T-cell (primary cell): ENCODE results near the gene VAV2. TPM values are rescaled to one million over a fixed set of nuclear protein-coding genes. Genes with fewer than 3 reads are reported as not detected.

Experiments used
- ATAC-seq, 4 experiments: fragments of 200-7000 bp in 3 of 4; fragments of 150-1000 bp in 1 of 4; cut with Tn5 transposase; replicated peaks in 1 of 4; 1 replicate in 3 of 4; 2 replicates in 1 of 4; pipeline ENCODE4 v1.10.0; 2021; ENCODE audit warnings: moderate library complexity in 3 of 4, mild to moderate bottlenecking in 2 of 4, moderate number of reproducible peaks in 1 of 4
- CTCF ChIA-PET, 2 donors: fragments of 300-600 bp; sonication (Branson Sonifier 250); formaldehyde crosslinking; loops; one replicate each; lab custom pipeline; 2022; ENCODE audit warnings: antibody characterized with exemption in 2 of 2; lab: Charles Lee
- POLR2A ChIA-PET, 2 donors: fragments of 300-600 bp; sonication (Branson Sonifier 250); formaldehyde crosslinking; loops; one replicate each; lab custom pipeline; 2022; ENCODE audit warnings: antibody characterized with exemption in 2 of 2; lab: Charles Lee
- DNase-seq, 35 experiments: peaks; one replicate each; pipeline versions ENCODE4 v3.0.0 to v3.0.0-alpha.2; 2013 to 2023
- H3K27ac ChIP-seq: one replicate; pipeline ENCODE4 v1.5.1; 2013; ENCODE audit warnings: low read length
- H3K27me3 ChIP-seq, 2 experiments: replicated peaks in 1 of 2; 1 replicate in 1 of 2; 2 replicates in 1 of 2; pipeline versions ENCODE4 v1.6.1 to v1.7.0; 2013; ENCODE audit warnings: low read length in 1 of 2, mixed read lengths in 1 of 2; ENCODE audit not compliant: control insufficient read depth in 2 of 2, insufficient read depth in 2 of 2; ENCODE audit errors: extremely low read depth in 1 of 2
- H3K36me3 ChIP-seq, 2 donors: 1 replicate in 1 of 2; 2 replicates in 1 of 2; pipeline versions ENCODE4 v1.6.1 to v1.7.0; 2013; ENCODE audit warnings: low read length in 1 of 2; ENCODE audit not compliant: control insufficient read depth in 2 of 2, insufficient read depth in 1 of 2; ENCODE audit errors: extremely low read depth in 1 of 2
- H3K4me1 ChIP-seq, 2 experiments: 1 replicate in 1 of 2; 2 replicates in 1 of 2; pipeline versions ENCODE4 v1.6.1 to v1.7.0; 2013; ENCODE audit warnings: low read length in 2 of 2, mixed read lengths in 1 of 2; ENCODE audit not compliant: insufficient read depth in 2 of 2, control insufficient read depth in 1 of 2; ENCODE audit errors: extremely low read depth in 1 of 2
- H3K4me3 ChIP-seq, 2 donors: 1 replicate in 1 of 2; 2 replicates in 1 of 2; pipeline versions ENCODE4 v1.5.1 to v1.7.0; 2013; ENCODE audit warnings: mild to moderate bottlenecking in 2 of 2, low read length in 1 of 2, moderate library complexity in 1 of 2; ENCODE audit not compliant: control insufficient read depth in 1 of 2; ENCODE audit errors: extremely low read depth in 1 of 2
- H3K9me3 ChIP-seq: 2 replicates; pipeline ENCODE4 v1.7.0; 2013
- H3K27ac Mint-ChIP-seq, 2 donors: one replicate each; pipeline ENCODE4 v1.8.0; 2020 to 2021; ENCODE audit warnings: mild to moderate bottlenecking in 2 of 2, mixed read lengths in 2 of 2
- H3K27me3 Mint-ChIP-seq, 2 donors: one replicate each; pipeline ENCODE4 v1.8.0; 2021 to 2022; ENCODE audit warnings: mixed read lengths in 2 of 2
- H3K36me3 Mint-ChIP-seq: one replicate; pipeline ENCODE4 v1.8.0; 2021; ENCODE audit warnings: mixed read lengths
- H3K4me1 Mint-ChIP-seq, 3 donors: one replicate each; pipeline ENCODE4 v1.8.0; 2020 to 2022; ENCODE audit warnings: mixed read lengths in 3 of 3, mild to moderate bottlenecking in 1 of 3
- H3K4me3 Mint-ChIP-seq, 3 donors: one replicate each; pipeline ENCODE4 v1.8.0; 2020 to 2022; ENCODE audit warnings: mild to moderate bottlenecking in 3 of 3, mixed read lengths in 3 of 3, moderate library complexity in 3 of 3
- H3K9me3 Mint-ChIP-seq, 3 donors: one replicate each; pipeline ENCODE4 v1.8.0; 2020 to 2022; ENCODE audit warnings: mixed read lengths in 3 of 3
- WGBS: methylation state at CpG from one replicate; pipeline ENCODE4 v1.1.5; 2013; ENCODE audit warnings: missing lambda C conversion rate; ENCODE audit not compliant: insufficient coverage; 5-methylcytosine and 5-hydroxymethylcytosine counted together
- total RNA-seq, 35 experiments: library from RNA in 6 of 35; stranded (reverse) in 6 of 35; fragments of 120-200 nt in 1 of 35; gene quantifications; one replicate each; pipeline versions ENCODE4 v1.2.1 to v1.2.4 and lab custom pipeline; 2013 to 2026

The VAV2 gene
- total RNA-seq, 5 donors from 2014 or later (not counting 1 experiment from before 2014, with no cell fraction given), result 1.2 to 7.5 (median 4.9) TPM

DNA sequence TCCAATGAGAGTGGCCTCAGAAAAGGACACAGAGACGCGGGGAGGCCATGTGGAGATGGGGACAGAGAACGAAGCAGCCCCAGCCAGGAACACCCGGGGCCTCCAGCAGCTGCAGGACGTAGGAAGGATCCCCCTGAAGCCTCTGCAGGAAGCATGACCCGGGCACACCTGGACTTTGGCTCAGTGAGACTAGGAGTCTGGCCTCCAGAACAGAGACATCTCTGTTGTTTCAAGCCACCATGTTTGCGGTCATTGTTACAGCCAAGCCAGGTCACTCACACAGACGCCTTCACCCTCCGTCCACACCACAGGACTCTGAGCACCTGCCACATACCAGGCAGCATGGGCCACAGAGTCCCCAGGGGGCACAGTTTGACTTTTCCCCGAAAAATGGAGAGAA is 190.4 kb downstream of the VAV2 start:
- H3K4me1 Mint-ChIP-seq, result no peaks in the 10 kb centered on the region
- H3K4me3 Mint-ChIP-seq, result no peak overlapping the region
- no peak for ATAC-seq
- DNase-seq, result no peak
- H3K36me3 Mint-ChIP-seq, result no peaks in the 10 kb centered on the region
- H3K4me3 ChIP-seq, result no peak overlapping the region
- H3K36me3 ChIP-seq, result peaks cover 0 to 2% of the 10 kb centered on the region in 2 donors
- H3K27me3 ChIP-seq, result no peaks in the 10 kb centered on the region
- H3K9me3 ChIP-seq, result no peaks in the 10 kb centered on the region
- CTCF ChIA-PET, result no interaction called here
- H3K4me1 ChIP-seq, result no peaks in the 10 kb centered on the region
- H3K27me3 Mint-ChIP-seq, result no peaks in the 10 kb centered on the region
- 93% methylated on average over 9 of the region's 10 CpGs for WGBS
- POLR2A ChIA-PET, result no interaction called here
- no peaks in the 10 kb centered on the region for H3K9me3 Mint-ChIP-seq
- H3K27ac Mint-ChIP-seq, result no peak overlapping the region
- no peak overlapping the region for H3K27ac ChIP-seq

DNA sequence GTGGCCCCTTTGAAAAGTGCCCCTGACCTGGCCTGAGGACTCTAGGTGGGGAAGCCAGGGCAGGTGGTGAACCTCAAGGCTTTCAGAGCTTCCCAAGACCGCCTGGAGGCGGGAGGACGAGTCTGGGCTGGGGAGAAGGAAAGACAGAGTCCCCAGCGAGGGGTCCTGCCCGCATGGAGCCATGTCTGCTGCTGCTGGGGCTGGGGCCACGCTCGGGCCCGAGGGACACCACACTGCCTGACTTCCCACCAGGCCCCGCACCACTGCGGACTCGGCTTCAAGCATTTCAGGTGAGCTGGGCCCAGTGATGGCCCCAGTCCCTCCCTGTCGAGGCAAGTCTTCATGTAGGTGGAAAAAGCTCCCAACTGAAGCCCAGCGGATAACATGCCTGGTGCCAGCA is 191.9 kb downstream of the VAV2 start:
- Histone ChIP-seq H3K4me1 (no peaks in the 10 kb centered on the region), H3K36me3 (peaks cover 0 to 2% of the 10 kb centered on the region in 2 donors), H3K9me3 (no peaks in the 10 kb centered on the region), H3K4me3 (no peak overlapping the region), H3K27ac (no peak overlapping the region), H3K27me3 (peaks cover 0 to 2% of the 10 kb centered on the region in 2 experiments)
- no peaks in the 10 kb centered on the region for H3K4me1 Mint-ChIP-seq
- H3K9me3 Mint-ChIP-seq, result no peaks in the 10 kb centered on the region
- WGBS, result 86% methylated on average over 13 of the region's 13 CpGs
- H3K27me3 Mint-ChIP-seq, result no peaks in the 10 kb centered on the region
- ChIA-PET POLR2A (no interaction called here), CTCF (no interaction called here)
- no peaks in the 10 kb centered on the region for H3K36me3 Mint-ChIP-seq
- no peak for ATAC-seq
- no peak for DNase-seq
- H3K4me3 Mint-ChIP-seq, result no peak overlapping the region
- H3K27ac Mint-ChIP-seq, result no peak overlapping the region

DNA sequence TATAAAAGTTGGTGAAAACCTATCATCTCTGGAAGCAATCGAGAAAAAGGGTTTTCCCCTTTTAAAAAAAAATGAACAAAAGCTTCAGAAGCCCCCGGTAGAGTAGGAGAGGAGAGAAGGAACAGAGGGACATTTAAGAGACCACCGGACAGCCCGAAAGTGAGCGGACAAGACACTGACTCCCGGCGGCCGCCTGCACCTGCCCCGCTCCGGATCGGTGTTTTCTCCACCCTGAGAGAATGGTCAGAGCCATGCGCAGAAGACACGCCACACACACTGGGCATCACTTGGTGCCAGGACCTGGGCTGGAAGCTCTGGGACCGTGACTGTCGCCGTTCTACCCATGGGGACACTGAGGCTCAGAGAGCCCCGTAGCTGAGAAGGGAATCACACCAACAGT is 192.4 kb downstream of the VAV2 start:
- H3K4me1 ChIP-seq, result no peaks in the 10 kb centered on the region
- no peaks in the 10 kb centered on the region for H3K4me1 Mint-ChIP-seq
- DNase-seq (no peak), ATAC-seq (no peak)
- H3K36me3 Mint-ChIP-seq, result no peaks in the 10 kb centered on the region
- peaks cover 0 to 2% of the 10 kb centered on the region in 2 donors for H3K36me3 ChIP-seq
- H3K9me3 Mint-ChIP-seq, result no peaks in the 10 kb centered on the region
- H3K27me3 Mint-ChIP-seq, result no peaks in the 10 kb centered on the region
- no peak overlapping the region for H3K27ac ChIP-seq
- WGBS, result 88% methylated on average over 8 of the region's 17 CpGs
- no peak overlapping the region for H3K27ac Mint-ChIP-seq
- ChIA-PET CTCF (no interaction called here), POLR2A (no interaction called here)
- H3K4me3 ChIP-seq, result no peak overlapping the region
- no peak overlapping the region for H3K4me3 Mint-ChIP-seq
- peaks cover 0 to 7% of the 10 kb centered on the region in 2 experiments for H3K27me3 ChIP-seq
- H3K9me3 ChIP-seq, result no peaks in the 10 kb centered on the region

DNA sequence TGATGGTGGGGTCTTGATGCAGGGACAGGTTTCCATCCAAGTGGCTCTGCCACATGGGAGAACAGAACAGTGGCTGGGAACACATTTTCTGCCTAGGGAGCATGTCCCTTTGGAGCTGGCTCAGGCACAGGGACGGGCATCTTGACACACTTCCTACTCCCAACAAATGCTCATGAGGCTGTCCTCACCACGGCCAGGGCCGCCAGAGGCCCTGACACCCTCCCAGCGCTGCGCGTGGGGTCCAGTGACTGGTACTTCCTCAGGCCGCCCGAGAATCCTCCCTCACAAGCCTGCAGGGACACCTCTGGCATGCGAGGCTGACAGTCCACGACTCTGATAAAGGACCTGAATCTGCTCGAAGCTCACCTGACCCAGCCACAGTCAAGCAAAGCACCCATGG is 193.0 kb downstream of the VAV2 start:
- 91% methylated on average over 11 of the region's 11 CpGs for WGBS
- ChIA-PET CTCF (no interaction called here), POLR2A (no interaction called here)
- Mint-ChIP-seq H3K9me3 (no peaks in the 10 kb centered on the region), H3K27ac (no peak overlapping the region), H3K4me1 (no peaks in the 10 kb centered on the region), H3K27me3 (no peaks in the 10 kb centered on the region), H3K4me3 (no peak overlapping the region), H3K36me3 (no peaks in the 10 kb centered on the region)
- Histone ChIP-seq H3K4me1 (no peaks in the 10 kb centered on the region), H3K9me3 (no peaks in the 10 kb centered on the region), H3K4me3 (no peak overlapping the region), H3K27ac (no peak overlapping the region), H3K36me3 (peaks cover 0 to 2% of the 10 kb centered on the region in 2 donors), H3K27me3 (peaks cover 0 to 13% of the 10 kb centered on the region in 2 experiments)
- DNase-seq (no peak), ATAC-seq (no peak)

DNA sequence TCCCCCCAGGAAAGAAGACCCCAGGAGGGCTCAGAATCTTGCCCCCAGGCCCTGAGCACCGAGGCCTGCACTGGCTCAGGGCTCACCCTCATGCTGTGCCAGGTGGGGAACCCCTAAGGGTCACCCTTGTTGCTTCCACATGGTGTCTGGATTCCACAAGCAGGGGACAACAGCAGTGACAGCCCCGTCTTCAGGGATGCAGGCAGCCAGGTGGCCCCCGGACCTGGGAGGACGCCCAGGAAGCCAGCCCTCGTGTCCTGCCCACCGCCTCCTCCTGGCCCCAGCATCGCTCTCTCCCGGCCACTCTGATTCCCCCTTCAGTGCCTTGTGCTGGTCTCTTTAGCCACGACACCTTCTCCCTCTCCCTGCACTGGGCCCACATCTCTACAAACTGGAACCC is 194.0 kb downstream of the VAV2 start:
- H3K4me3 Mint-ChIP-seq, result no peak overlapping the region
- no peak for ATAC-seq
- H3K36me3 ChIP-seq, result peaks cover 0 to 2% of the 10 kb centered on the region in 2 donors
- no peaks in the 10 kb centered on the region for H3K36me3 Mint-ChIP-seq
- no peak overlapping the region for H3K27ac Mint-ChIP-seq
- DNase-seq, result no peak
- no peaks in the 10 kb centered on the region for H3K9me3 Mint-ChIP-seq
- H3K9me3 ChIP-seq, result no peaks in the 10 kb centered on the region
- H3K4me1 Mint-ChIP-seq, result peaks cover 0 to 3% (median 0%) of the 10 kb centered on the region in 3 donors
- whole genome bisulfite sequencing, result 84% methylated on average over 9 of the region's 9 CpGs
- no peak overlapping the region for H3K4me3 ChIP-seq
- H3K4me1 ChIP-seq, result peaks cover 0 to 3% of the 10 kb centered on the region in 2 experiments
- ChIA-PET CTCF (no interaction called here), POLR2A (no interaction called here)
- no peak overlapping the region for H3K27ac ChIP-seq
- no peaks in the 10 kb centered on the region for H3K27me3 Mint-ChIP-seq
- H3K27me3 ChIP-seq, result peaks cover 0 to 20% of the 10 kb centered on the region in 2 experiments

DNA sequence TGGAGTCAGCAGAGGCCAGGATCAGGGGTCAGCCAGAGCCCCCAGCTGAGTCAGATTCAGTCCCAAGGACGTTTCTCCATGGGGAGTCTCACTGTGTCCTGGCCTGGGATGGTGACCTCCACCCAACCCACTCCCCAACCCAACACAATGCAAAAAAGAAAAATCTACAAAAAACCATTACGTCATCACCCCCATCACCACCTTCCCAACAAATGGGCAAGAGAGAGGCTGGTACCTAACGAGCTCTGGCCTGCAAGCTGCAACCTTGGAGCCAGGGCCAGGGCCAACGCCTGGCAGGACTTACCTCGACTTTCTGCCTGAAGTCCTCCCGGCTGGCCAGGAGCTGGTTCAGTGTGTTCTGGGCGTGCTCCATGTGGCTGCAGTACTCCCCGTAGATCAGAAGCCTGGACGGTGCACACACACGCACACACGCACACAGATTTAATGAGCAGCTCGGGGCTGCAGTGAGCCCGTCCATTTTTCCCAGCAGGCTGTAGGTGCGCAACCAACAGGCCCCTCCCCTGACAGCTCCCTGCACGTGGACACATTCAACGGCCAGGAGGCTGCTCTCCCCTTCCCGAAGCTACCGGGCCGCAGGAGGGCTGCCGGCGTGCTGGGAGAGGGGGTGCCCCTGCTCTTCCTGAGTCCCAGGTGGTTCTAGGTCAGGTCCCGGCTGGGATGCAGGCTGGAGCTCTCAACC is 194.6 kb downstream of the VAV2 start:
- DNase-seq (no peak), ATAC-seq (no peak)
- H3K4me1 ChIP-seq, result peaks cover 0 to 9% of the 10 kb centered on the region in 2 experiments
- WGBS, result 92% methylated on average over 14 of the region's 22 CpGs
- ChIA-PET POLR2A (no interaction called here), CTCF (no interaction called here)
- no peak overlapping the region for H3K27ac ChIP-seq
- H3K36me3 Mint-ChIP-seq, result no peaks in the 10 kb centered on the region
- peaks cover 0 to 26% of the 10 kb centered on the region in 2 experiments for H3K27me3 ChIP-seq
- H3K9me3 Mint-ChIP-seq, result no peaks in the 10 kb centered on the region
- H3K27ac Mint-ChIP-seq, result no peak overlapping the region
- H3K4me1 Mint-ChIP-seq, result peaks cover 0 to 5% (median 0%) of the 10 kb centered on the region in 3 donors
- H3K27me3 Mint-ChIP-seq, result no peaks in the 10 kb centered on the region
- peaks cover 0 to 2% of the 10 kb centered on the region in 2 donors for H3K36me3 ChIP-seq
- H3K4me3 ChIP-seq, result no peak overlapping the region
- no peaks in the 10 kb centered on the region for H3K9me3 ChIP-seq
- H3K4me3 Mint-ChIP-seq, result no peak overlapping the region
